Activated CD8-positive, alpha-beta memory T cell treated with anti-CD3 and anti-CD28 coated beads, Interleukin-2, amount 10 ng/mL, durations not matched to agents 7 days and 5 days (primary cell): ENCODE results near the gene CAMTA1. TPM values are rescaled to one million over a fixed set of nuclear protein-coding genes. Genes with fewer than 3 reads are reported as not detected.

Experiments
- ATAC-seq: fragments of 150-1000 bp; cut with Tn5 transposase; one replicate; pipeline ENCODE4 v1.10.0; 2021; ENCODE audit warnings: moderate library complexity
- CTCF ChIA-PET: fragments of 350-600 bp; sonication (Branson Sonifier 250); formaldehyde crosslinking; loops from one replicate; lab custom pipeline; 2021; ENCODE audit warnings: antibody characterized with exemption; lab: Charles Lee
- DNase-seq: peaks from one replicate; pipeline ENCODE4 v3.0.0-alpha.2; 2020
- H3K27ac Mint-ChIP-seq: one replicate; pipeline ENCODE4 v1.8.0; 2021; ENCODE audit warnings: mild to moderate bottlenecking, mixed read lengths
- H3K27me3 Mint-ChIP-seq: one replicate; pipeline ENCODE4 v1.8.0; 2021; ENCODE audit warnings: mixed read lengths
- H3K36me3 Mint-ChIP-seq: one replicate; pipeline ENCODE4 v1.8.0; 2021; ENCODE audit warnings: mild to moderate bottlenecking, mixed read lengths
- H3K4me1 Mint-ChIP-seq: one replicate; pipeline ENCODE4 v1.8.0; 2021; ENCODE audit warnings: mixed read lengths
- H3K4me3 Mint-ChIP-seq: one replicate; pipeline ENCODE4 v1.8.0; 2021; ENCODE audit warnings: mild to moderate bottlenecking, moderate library complexity, mixed read lengths
- H3K9me3 Mint-ChIP-seq: one replicate; pipeline ENCODE4 v1.8.0; 2022; ENCODE audit warnings: low read depth, mixed read lengths
- total RNA-seq, 2 experiments: library from RNA; stranded (reverse); gene quantifications; one replicate each; pipeline ENCODE4 v1.2.3, GENCODE V29; 2021

CAMTA1 gene
- total RNA-seq, 2 experiments from 2014 or later, result 42.8 to 43.2 TPM

- Mint-ChIP-seq H3K27me3 (peaks cover 18% of the 10 kb centered on the region), H3K4me1 (no peaks in the 10 kb centered on the region)
Observed at GRCh38 chr1:6761196-6761737, 24.0 kb upstream of the CAMTA1 start.

GRCh38 chr1:6762060-6762459 is 23.2 kb upstream of the CAMTA1 start:
- Mint-ChIP-seq H3K4me1 (no peaks in the 10 kb centered on the region), H3K27me3 (peaks cover 15% of the 10 kb centered on the region), H3K27ac (no peak overlapping the region), H3K9me3 (no peaks in the 10 kb centered on the region), H3K36me3 (no peaks in the 10 kb centered on the region), H3K4me3 (no peak overlapping the region)
- CTCF ChIA-PET, result interaction anchor here (0.5 to 0.9 kb wide), 2 partner anchors 9 to 36 kb away, joined by 3 read pairs; no protein-coding TSS in a partner anchor
- DNase-seq (no peak), ATAC-seq (no peak)

More at GRCh38 chr1:6761196-6761737, 24.0 kb upstream of the CAMTA1 start:
- H3K9me3 Mint-ChIP-seq, result no peaks in the 10 kb centered on the region
- no peak for DNase-seq
- no peak for ATAC-seq
- H3K36me3 Mint-ChIP-seq, result no peaks in the 10 kb centered on the region
- CTCF ChIA-PET, result interaction anchor here (0.9 kb wide), 1 partner anchor 8 kb away, joined by 3 read pairs; no protein-coding TSS in a partner anchor
- H3K4me3 Mint-ChIP-seq, result no peak overlapping the region
- H3K27ac Mint-ChIP-seq, result no peak overlapping the region

GRCh38 chr1:6770751-6771440 is 14.4 kb upstream of the CAMTA1 start:
- Mint-ChIP-seq H3K4me1 (peaks cover 2% of the 10 kb centered on the region), H3K36me3 (no peaks in the 10 kb centered on the region), H3K9me3 (no peaks in the 10 kb centered on the region), H3K27me3 (peaks cover 38% of the 10 kb centered on the region), H3K4me3 (no peak overlapping the region), H3K27ac (no peak overlapping the region)
- no peak for ATAC-seq
- CTCF ChIA-PET, result interaction anchor here (1.1 kb wide), 1 partner anchor 19 kb away, joined by 3 read pairs; no protein-coding TSS in a partner anchor
- DNase-seq, result no peak

GRCh38 chr1:6771441-6771769 is 13.8 kb upstream of the CAMTA1 start:
- CTCF ChIA-PET, result interaction anchor here (1.1 kb wide), 1 partner anchor 19 kb away, joined by 3 read pairs; no protein-coding TSS in a partner anchor
- H3K4me3 Mint-ChIP-seq, result no peak overlapping the region
- H3K27ac Mint-ChIP-seq, result no peak overlapping the region
- H3K27me3 Mint-ChIP-seq, result peaks cover 38% of the 10 kb centered on the region
- DNase-seq, result no peak
- H3K9me3 Mint-ChIP-seq, result peaks cover 2% of the 10 kb centered on the region
- H3K4me1 Mint-ChIP-seq, result peaks cover 2% of the 10 kb centered on the region
- H3K36me3 Mint-ChIP-seq, result no peaks in the 10 kb centered on the region
- no peak for ATAC-seq

GRCh38 chr1:6774381-6774780 is 10.9 kb upstream of the CAMTA1 start:
- Mint-ChIP-seq H3K27ac (no peak overlapping the region), H3K4me1 (peaks cover 17% of the 10 kb centered on the region), H3K27me3 (peaks cover 27% of the 10 kb centered on the region), H3K36me3 (no peaks in the 10 kb centered on the region), H3K9me3 (peaks cover 2% of the 10 kb centered on the region), H3K4me3 (no peak overlapping the region)
- CTCF ChIA-PET, result no interaction called here
- ATAC-seq, result no peak
- no peak for DNase-seq

- H3K9me3 Mint-ChIP-seq, result peaks cover 2% of the 10 kb centered on the region
- H3K4me1 Mint-ChIP-seq, result peaks cover 19% of the 10 kb centered on the region
- H3K27me3 Mint-ChIP-seq, result peaks cover 24% of the 10 kb centered on the region
- no peak overlapping the region for H3K4me3 Mint-ChIP-seq
- no peak overlapping the region for H3K27ac Mint-ChIP-seq
- no peak for ATAC-seq
- no peak for DNase-seq
- no peaks in the 10 kb centered on the region for H3K36me3 Mint-ChIP-seq
- CTCF ChIA-PET, result no interaction called here
Observed at GRCh38 chr1:6775261-6776043, 9.8 kb upstream of the CAMTA1 start.

- Mint-ChIP-seq H3K36me3 (no peaks in the 10 kb centered on the region), H3K27ac (no peak overlapping the region), H3K9me3 (peaks cover 2% of the 10 kb centered on the region), H3K4me1 (peaks cover 19% of the 10 kb centered on the region), H3K4me3 (no peak overlapping the region), H3K27me3 (peaks cover 16% of the 10 kb centered on the region)
- no peak for ATAC-seq
- DNase-seq, result no peak
- CTCF ChIA-PET, result no interaction called here
Observed at GRCh38 chr1:6776389-6776788, 8.9 kb upstream of the CAMTA1 start.

GRCh38 chr1:6776895-6777294 is 8.4 kb upstream of the CAMTA1 start:
- Mint-ChIP-seq H3K4me1 (peaks cover 19% of the 10 kb centered on the region), H3K27me3 (peaks cover 11% of the 10 kb centered on the region), H3K36me3 (no peaks in the 10 kb centered on the region), H3K4me3 (no peak overlapping the region), H3K9me3 (peaks cover 2% of the 10 kb centered on the region), H3K27ac (no peak overlapping the region)
- CTCF ChIA-PET, result interaction anchor here (0.8 kb wide), 1 partner anchor 19 kb away, joined by 3 read pairs; no protein-coding TSS in a partner anchor
- no peak for ATAC-seq
- DNase-seq, result no peak

- no peak overlapping the region for H3K4me3 Mint-ChIP-seq
- H3K27me3 Mint-ChIP-seq, result peaks cover 7% of the 10 kb centered on the region
- no peaks in the 10 kb centered on the region for H3K36me3 Mint-ChIP-seq
- H3K27ac Mint-ChIP-seq, result no peak overlapping the region
- DNase-seq, result no peak
- peaks cover 19% of the 10 kb centered on the region for H3K4me1 Mint-ChIP-seq
- H3K9me3 Mint-ChIP-seq, result peaks cover 2% of the 10 kb centered on the region
- ATAC-seq, result no peak
- CTCF ChIA-PET, result no interaction called here
Observed at GRCh38 chr1:6777813-6778212, 7.4 kb upstream of the CAMTA1 start.

- CTCF ChIA-PET, result no interaction called here
- DNase-seq (no peak), ATAC-seq (no peak)
- Mint-ChIP-seq H3K9me3 (peaks cover 2% of the 10 kb centered on the region), H3K27me3 (peaks cover 5% of the 10 kb centered on the region), H3K27ac (peak overlapping the region; percentile 32), H3K36me3 (no peaks in the 10 kb centered on the region), H3K4me1 (peaks cover 27% of the 10 kb centered on the region), H3K4me3 (peak overlapping the region; percentile 2)
Observed at GRCh38 chr1:6779089-6779805, 6.0 kb upstream of the CAMTA1 start.

GRCh38 chr1:6782151-6782550 is 3.1 kb upstream of the CAMTA1 start:
- no peak overlapping the region for H3K27ac Mint-ChIP-seq

GRCh38 chr1:6783221-6783620 is 2.0 kb upstream of the CAMTA1 start:
- CTCF ChIA-PET, result interaction anchor here (0.5 to 1.2 kb wide), 2 partner anchors 40 to 864 kb away, joined by 3 read pairs; no protein-coding TSS in a partner anchor
- Mint-ChIP-seq H3K9me3 (no peaks in the 10 kb centered on the region), H3K27ac (peak overlapping the region; percentile 82), H3K27me3 (no peaks in the 10 kb centered on the region), H3K4me3 (peak overlapping the region; percentile 77), H3K36me3 (peaks cover 2% of the 10 kb centered on the region), H3K4me1 (peaks cover 37% of the 10 kb centered on the region)
- ATAC-seq, result no peak
- no peak for DNase-seq

More at GRCh38 chr1:6782151-6782550, 3.1 kb upstream of the CAMTA1 start:
- Mint-ChIP-seq H3K4me1 (peaks cover 32% of the 10 kb centered on the region), H3K9me3 (no peaks in the 10 kb centered on the region), H3K4me3 (no peak overlapping the region), H3K27me3 (peaks cover 2% of the 10 kb centered on the region), H3K36me3 (no peaks in the 10 kb centered on the region)
- ATAC-seq, result no peak
- no peak for DNase-seq
- CTCF ChIA-PET, result interaction anchor here (1.2 kb wide), 1 partner anchor 39 kb away, joined by 3 read pairs; no protein-coding TSS in a partner anchor
